Non-pigmented ciliary epithelial cell (primary cell): ENCODE data around the gene CCDC157.
"Not testable (repeated sequence)": the region's sequence is repeated elsewhere in the genome, so short reads cannot be mapped to it uniquely, and the experiment has no call there.

Experiments
- DNase-seq: peaks from one replicate; pipeline ENCODE4 v3.0.0-alpha.2; 2010; ENCODE audit warnings: low read depth

CCDC157 gene

GRCh38 chr22:30392661-30393321 lies 36.0 kb downstream of the CCDC157 start:
- DNase-seq = no peak

DNA sequence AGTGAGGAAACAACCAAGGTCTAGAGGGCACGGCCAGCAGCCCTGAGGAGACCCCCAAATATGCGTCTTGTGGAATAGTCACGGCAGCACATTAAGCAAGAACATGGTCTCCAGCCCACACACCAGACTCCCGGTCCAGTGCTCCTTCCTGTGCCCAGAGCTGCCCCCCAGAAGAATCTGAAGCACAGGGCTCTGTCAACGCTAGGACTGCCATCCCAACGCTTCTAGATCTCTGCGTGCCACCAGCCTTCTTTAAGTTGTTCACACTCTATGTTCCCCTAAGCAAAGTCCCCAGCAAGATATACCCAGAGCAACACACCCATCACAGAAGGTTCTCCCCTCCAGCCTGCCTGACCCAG lies 36.5 kb downstream of the CCDC157 start:
- no peak for DNase-seq

- DNase-seq = no peak
These were observed 37.1 kb downstream of the CCDC157 start for GRCh38 chr22:30393885-30394284.

DNA sequence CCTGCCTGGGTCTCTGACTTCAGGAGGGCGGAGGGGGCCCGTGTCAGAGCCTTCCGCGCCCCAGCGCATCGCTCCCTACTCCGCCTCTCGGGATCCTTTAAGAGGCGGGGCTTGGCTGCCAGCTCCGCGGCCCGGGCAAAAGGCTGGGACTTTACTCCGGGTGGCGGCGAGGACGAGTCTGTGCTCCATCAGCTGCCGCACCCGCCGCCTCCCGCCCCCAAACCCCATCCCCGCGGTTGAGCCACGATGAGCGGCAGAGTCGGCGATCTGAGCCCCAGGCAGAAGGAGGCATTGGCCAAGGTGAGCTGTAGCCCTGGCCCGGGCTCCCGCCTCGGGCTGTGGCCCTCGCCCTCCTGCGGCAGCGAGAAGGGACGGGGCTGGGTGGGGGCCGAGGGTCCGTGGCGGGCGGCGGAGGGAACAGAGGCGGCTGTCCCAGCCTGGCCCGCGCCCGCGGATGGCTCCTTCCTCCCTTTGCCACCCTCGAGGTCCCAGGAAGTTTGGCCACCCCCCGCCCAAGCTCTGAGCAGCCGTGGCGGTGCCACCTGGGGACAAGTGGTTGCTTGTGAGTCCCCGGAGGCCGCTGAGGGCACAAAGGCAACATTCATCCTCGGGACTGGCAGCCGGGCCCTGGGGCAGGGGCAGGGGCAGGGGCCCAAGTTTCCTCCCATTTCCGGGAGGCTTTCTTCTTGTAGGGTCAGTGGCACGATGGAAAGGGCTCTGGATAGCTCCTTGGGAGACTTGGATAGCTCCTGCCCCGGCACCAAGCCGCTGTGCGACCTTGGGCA lies 40.3 kb downstream of the CCDC157 start, which contains the start of gene SEC14L2:
Gene SEC14L2 (plus strand): TSS at position 148 of the 785 bp plus-strand sequence. CDS start 99 bp downstream, at position 247.
- no peak for DNase-seq

DNA sequence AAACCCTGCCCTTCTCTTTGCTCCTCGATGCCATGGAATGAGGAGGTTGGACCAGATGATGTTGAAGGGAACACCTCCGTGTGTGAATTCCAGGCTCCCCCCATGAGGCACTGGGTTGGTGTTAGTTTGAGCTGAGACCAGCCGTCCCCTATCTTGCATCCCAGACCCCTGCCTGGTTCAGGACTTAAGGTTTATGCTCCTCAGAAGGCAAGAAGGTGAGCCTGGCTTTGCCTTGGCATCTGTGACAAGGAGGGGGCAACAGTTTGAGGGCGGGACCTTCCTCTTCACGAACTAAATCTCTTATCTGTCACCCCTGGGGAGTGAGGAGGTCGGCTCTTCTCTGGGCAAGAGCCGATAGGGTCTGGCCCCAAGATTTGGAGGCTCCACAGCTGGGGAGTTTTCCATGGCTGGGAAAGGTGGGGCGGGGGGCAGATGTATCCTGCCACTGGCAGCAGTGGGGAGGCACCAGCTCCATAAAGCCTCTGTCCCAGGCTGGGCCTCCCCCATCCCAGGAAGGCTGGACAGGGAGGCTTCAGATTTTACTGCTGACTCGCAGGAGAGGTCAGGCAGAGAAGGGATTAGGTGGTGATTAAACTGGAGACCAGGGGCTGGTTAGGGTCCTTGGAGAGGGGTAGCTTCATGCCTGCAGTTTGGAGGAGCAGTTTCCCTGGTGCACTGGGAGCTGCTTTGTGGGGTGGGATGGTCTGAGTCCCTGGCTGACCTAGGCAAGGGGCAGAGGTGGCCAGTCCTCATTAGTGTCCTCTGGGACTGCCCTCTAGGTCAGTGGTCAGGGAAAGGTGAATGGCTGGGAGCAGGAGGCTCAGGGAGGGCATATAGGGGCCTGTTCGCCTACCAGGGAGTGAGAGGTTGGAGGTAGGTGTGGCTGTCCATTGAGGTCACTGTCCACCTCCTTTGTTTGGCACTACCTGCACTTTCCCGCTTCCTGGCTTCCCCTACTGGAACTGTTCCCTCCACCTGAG lies 41.1 kb downstream of the CCDC157 start:
- no peak for DNase-seq

GRCh38 chr22:30398685-30399680 lies 42.2 kb downstream of the CCDC157 start:
- DNase-seq = no peak

DNA sequence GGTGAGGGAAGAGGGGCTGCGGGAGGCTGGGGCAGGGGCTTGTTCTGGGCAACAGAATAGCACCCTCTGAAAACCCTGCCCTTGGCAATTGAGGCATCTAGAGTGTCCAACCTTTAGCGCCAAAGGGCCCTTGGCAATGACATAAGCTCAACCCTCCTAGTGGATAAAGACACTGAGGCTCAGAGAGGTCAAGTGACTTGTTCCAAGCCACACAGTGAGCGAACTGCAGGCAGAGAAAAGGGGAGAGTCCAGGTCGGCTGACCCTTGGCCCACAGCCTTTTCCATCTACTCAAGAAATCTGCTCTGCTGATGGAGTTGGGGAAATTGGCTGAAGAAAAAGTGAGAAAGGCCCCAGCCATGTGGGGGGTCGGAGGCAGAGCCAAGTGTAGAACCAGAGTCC lies 42.9 kb downstream of the CCDC157 start:
- no peak for DNase-seq

GRCh38 chr22:30400159-30400558 lies 43.4 kb downstream of the CCDC157 start:
- DNase-seq = no peak

- DNase-seq = not testable (repeated sequence)
These were observed 44.2 kb downstream of the CCDC157 start for GRCh38 chr22:30401024-30401423.

GRCh38 chr22:30402028-30402765 lies 45.4 kb downstream of the CCDC157 start:
- DNase-seq = no peak

GRCh38 chr22:30402766-30403104 lies 45.9 kb downstream of the CCDC157 start:
- not testable (repeated sequence) for DNase-seq

DNA sequence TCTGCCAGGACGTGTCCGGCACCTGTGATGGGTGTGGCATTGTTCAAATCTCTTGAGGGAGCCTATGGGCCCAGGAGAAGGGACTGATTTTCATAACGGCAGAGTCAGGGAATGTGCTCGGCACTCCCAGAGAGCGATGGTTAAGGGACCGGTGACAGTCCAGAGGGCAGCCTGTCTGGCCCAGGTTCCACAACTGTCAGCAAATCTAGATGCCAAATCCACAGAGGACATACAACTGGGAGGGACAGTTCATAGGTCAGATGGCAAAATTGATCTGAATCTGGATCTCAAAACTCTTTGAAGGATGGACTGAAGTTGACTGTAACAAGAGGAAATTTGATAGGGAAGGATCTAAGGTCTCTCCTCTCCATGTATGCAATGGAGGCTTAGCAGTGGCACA lies 47.5 kb downstream of the CCDC157 start:
- DNase-seq = no peak

GRCh38 chr22:30405731-30406130 lies 48.9 kb downstream of the CCDC157 start:
- DNase-seq = no peak

- no peak for DNase-seq
These were observed 49.6 kb downstream of the CCDC157 start for GRCh38 chr22:30406400-30406799.

- no peak for DNase-seq
These were observed 51.7 kb downstream of the CCDC157 start for GRCh38 chr22:30408388-30409102.

- DNase-seq = no peak
These were observed 55.0 kb downstream of the CCDC157 start for GRCh38 chr22:30411780-30412179.

- no peak for DNase-seq
These were observed 56.2 kb downstream of the CCDC157 start for GRCh38 chr22:30413001-30413400.

DNA sequence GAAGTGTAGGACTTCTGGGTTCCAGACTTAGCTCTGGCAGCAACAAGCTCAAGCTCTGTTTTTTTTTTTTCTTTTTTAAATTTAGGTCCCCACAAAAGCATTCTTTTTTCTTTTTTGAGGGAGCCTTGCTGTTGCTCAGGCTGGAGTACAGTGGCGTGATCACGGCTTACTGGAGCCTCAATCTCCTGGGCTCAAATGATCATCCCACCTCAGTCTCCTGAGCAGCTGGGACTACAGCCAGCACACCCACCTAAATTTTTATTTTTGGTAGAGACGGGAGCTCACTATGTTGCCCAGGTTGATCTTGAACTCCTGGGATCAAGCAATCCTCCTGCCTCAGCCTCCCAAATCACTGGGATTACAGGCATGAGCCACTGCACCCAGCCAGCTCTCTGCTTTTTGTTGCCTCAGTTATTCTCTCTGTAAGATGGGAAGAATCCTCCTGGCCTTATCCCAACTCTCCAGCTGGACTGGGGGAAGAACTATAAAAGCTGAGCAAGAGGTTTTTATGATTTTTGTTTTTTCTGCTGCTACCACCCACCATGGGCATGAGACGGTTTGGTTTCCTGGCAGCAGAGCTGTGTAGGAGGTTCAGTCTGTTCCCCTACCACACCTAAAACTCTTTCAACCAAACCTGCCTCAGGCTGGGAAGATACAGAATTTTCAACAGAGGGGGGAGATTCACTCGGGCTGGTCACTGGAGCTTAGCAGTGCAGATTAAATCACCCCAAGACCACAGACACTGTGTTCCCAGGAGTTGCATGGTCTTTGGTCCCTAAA lies 57.1 kb downstream of the CCDC157 start:
- no peak for DNase-seq

DNA sequence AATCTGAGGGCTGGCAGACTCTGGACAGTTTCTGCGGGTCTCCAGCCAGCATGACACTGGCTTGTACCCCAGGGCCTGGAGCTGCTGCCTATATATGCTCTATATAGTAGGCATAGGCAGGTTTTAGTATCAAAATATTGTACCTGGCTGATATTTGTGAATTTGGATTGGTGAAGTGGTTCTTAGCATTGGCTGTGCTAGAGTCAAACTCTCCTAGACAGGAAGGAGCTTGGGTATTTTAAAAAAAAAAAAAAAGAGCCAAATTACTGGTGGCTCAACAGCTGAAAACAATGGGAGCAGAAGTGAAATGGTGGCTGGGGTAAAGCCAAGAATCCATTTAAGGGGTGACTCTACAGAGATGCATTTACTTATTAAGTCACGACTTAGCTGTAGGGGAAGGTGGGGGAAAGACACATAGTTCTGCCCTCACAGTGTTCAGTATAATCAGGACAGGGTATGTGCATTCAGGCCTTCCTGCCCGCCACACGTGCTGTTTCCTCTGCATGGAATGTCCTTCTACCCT lies 57.8 kb downstream of the CCDC157 start:
- DNase-seq = no peak
